Astrocyte of the spinal cord (primary cell): Measurements from ENCODE around the gene CLECL1.
"Not testable (repeated sequence)": the region's sequence is repeated elsewhere in the genome, so short reads cannot be mapped to it uniquely, and the experiment has no call there.

Experiments used
- DNase-seq: peaks from one replicate; pipeline ENCODE4 v3.0.0; 2011; ENCODE audit warnings: low read depth, low spot score
- H3K4me3 ChIP-seq: 2 replicates; pipeline ENCODE4 v1.5.1; 2011; ENCODE audit warnings: low read depth, mild to moderate bottlenecking, low read length, moderate library complexity
- in situ Hi-C: cut with HindIII; loops from 2 replicates; pipeline ENCODE4 v1.10.0; 2017; ENCODE audit warnings: low sequenced_read_pairs
- TF ChIP-seq, protein P1 (sequence below): IDR thresholded peaks from 2 replicates; pipeline ENCODE4 v1.5.1; 2012; ENCODE audit warnings: low read depth, mild to moderate bottlenecking, low read length, inconsistent platforms

Gene CLECL1

DNA sequence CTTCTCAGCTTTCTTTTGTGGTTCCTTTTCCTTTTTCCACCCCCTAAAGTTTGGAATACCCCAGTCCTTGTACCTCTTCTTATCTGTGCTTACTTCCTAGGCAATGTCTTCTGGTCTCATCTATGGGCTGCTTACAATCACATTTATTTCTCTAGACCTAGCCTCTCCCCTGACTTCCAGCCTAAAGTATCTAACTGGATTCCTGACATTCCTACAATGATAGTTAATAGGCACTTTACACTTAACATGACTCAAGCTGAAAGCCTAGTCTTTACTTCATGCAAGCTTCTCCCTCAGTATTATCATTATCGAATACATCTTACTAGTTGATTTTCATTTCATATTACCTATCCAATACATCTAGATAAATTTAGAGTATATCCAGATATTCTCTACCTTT is 21.2 kb downstream of the CLECL1 start:
- DNase-seq = no peak
- TF ChIP-seq, protein P1, sequence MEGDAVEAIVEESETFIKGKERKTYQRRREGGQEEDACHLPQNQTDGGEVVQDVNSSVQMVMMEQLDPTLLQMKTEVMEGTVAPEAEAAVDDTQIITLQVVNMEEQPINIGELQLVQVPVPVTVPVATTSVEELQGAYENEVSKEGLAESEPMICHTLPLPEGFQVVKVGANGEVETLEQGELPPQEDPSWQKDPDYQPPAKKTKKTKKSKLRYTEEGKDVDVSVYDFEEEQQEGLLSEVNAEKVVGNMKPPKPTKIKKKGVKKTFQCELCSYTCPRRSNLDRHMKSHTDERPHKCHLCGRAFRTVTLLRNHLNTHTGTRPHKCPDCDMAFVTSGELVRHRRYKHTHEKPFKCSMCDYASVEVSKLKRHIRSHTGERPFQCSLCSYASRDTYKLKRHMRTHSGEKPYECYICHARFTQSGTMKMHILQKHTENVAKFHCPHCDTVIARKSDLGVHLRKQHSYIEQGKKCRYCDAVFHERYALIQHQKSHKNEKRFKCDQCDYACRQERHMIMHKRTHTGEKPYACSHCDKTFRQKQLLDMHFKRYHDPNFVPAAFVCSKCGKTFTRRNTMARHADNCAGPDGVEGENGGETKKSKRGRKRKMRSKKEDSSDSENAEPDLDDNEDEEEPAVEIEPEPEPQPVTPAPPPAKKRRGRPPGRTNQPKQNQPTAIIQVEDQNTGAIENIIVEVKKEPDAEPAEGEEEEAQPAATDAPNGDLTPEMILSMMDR = no peak
- in situ Hi-C loops = no loop called here
- no peak overlapping the region for H3K4me3 ChIP-seq

DNA sequence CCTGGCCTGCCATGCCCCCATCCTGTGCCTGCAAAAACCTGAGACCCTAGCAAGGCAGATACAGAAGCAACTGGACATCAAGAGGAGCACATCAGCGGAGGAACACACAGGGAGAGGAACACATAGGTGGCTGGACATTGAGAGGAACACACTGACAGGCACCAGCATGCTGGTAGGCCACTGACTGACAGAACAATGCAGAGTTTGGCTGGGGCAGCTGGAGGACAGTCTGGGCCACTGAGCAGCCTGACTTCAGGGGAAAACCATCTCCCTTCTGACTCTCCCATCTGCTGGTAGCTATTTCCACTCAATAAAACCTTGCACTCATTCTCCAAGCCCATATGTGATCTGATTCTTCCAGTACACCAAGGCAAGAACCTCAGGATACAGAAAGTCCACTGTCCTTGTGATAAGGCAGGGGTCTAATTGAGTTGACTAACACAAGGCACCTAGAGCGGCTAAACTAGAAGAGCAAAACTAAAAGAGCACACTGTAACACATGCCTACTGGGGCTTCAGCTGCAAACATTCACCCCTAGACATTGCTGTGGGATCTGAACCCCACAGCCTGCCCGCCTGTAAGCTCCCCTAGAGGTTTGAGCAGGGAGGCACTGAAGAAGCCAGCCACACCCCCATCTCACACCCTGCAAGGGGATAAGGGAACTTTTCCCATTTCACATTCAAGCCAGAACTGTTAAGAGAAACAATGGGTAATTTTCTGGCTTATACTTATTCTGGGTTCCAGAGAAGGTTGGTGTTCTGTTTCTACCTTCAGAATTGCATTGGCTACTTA is 22.1 kb downstream of the CLECL1 start:
- H3K4me3 ChIP-seq = no peak overlapping the region
- no peak for DNase-seq
- TF ChIP-seq, protein P1 = no peak
- in situ Hi-C loops = no loop called here

DNA sequence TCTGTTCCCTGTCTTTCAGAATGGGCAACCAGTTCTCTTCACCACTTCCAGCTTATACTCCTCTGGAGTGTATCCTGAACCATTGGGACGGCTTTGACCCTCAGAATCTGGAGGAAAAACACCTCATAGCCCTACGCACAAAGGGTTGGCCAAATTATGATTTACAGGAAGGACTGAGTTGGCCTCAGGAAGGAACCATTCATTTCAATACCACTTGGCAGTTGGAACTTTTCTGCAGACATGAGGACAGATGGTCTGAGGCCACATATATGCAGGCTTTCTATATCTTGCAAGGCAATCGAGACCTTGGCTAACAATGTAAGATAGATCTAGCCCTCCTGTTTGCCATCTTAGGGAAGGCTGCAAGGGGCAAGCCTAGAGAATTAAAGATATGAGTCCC is 24.0 kb downstream of the CLECL1 start:
- in situ Hi-C loops = no loop called here
- TF ChIP-seq, protein P1 = no peak
- no peak for DNase-seq
- no peak overlapping the region for H3K4me3 ChIP-seq

DNA sequence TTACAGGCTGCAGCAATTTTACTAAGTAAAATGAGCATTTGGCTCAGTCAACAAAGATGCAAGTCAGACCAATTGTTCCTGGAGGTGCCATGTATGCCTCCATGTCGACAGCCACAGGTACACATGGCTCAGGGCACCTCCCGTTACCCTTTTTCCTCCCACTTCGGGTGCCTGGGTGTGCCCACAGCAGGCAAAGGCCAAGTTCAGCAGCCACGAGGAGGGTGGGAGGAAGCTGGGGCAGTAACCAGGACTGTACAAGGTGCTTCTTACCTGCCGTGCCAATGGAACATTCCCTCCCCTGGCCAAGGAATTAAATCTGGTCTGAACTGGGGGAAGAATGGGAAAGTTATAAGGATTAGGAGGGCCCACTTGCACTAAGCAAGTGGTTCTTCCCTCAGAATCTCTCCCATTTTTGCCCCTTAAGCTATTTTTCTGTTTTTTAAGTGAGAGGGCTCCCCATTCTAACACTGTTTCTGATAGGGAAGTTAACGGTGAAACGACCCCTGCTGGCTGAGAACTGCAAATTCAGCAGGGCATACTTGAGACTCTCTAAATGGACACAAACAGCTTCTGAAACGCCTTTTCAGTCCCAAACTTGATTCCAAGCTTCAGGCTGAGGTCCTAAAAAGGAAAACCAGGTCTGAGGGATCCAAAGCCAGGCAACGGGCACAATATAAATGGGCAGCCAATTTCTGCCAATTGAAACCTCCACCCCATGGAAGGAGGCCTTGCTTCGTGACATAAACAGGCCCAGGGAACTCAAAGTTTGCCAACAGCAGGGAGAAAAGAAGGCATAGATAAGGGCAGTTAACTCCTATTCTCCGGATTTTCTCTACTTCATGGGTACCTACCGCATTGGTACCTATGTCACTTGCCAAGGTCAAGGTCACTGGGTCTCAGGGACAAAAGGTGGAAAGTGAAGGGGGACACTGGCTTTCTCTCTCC is 24.8 kb downstream of the CLECL1 start:
- no peak overlapping the region for H3K4me3 ChIP-seq
- DNase-seq = peak; percentile 65
- TF ChIP-seq, protein P1 = peak; percentile 92
- in situ Hi-C loops = no loop called here

DNA sequence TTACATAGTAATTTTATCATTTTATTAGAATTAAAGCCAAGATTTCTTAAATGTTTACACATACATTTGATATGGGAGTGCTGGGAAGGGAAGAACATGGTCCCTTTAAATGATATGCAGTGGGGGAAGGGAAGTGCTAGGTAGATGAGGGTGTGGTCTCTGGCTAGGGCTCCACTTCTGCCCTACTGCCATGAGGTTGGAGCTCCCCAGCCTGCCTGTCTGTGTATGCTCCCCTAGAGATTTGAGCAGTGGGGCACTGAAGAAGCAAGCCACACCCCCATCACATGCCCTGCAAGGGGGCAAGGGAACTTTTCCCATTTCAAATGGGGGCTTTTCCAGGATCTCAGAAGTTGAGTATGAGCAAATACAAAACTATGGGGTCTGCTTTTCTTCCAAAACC is 25.5 kb downstream of the CLECL1 start:
- no peak overlapping the region for H3K4me3 ChIP-seq
- no peak for DNase-seq

DNA sequence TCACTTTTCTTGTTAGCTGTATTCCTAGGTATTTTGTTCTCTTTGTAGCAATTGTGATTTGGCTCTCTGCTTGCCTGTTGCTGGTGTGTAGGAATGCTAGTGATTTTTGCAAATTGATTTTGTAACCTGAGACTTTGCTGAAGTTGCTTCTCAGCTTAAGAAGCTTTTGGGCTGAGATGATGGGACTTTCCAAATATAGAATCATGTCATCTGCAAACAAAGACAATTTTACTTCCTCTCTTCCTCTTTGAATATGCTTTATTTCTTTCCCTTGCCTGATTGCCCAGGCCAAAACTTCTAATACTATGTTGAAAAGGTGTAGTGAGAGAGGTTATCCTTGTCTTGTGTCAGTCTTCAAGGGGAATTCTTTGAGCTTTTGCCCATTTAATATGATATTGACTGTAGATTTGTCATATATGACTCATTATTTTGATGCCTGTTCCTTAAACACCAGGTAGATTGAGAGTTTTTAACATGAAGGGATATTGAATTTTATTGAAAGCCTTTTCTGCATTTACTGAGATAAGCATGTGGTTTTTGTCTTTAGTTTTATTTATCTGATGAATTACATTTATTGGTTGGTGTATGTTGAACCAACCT is 26.7 kb downstream of the CLECL1 start:
- in situ Hi-C loops = no loop called here
- TF ChIP-seq, protein P1 = no peak
- no peak for DNase-seq
- no peak overlapping the region for H3K4me3 ChIP-seq

More for the DNA sequence above, 25.5 kb downstream of the CLECL1 start:
- in situ Hi-C loops = no loop called here
- TF ChIP-seq, protein P1 = no peak

DNA sequence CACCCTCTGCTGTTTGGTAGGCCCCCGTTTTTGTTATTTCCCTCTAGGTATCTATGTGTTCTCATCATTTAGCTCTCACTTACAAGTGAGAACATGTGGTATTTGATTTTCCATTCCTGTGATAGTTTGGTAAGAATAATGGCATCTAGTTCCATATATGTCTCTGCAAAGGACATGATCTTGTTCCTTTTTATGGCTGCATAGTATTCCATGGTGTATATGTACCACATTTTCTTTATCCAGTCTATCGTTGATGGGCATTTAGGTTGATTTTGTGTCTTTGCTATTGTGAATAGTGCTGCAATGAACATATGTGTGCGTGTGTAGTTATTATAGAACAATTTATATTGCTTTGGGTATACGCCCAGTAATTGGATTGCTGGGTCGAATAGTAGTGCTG is 28.3 kb downstream of the CLECL1 start:
- H3K4me3 ChIP-seq, DNase-seq, in situ Hi-C loops: not testable (repeated sequence)
